Sigmoid colon (tissue), 4 donors: ENCODE results near the gene ANKLE1.

Experiments used
- CTCF ChIP-seq, 4 experiments: fragments of 450-650 bp in 3 of 4; fragments of 200-600 bp in 1 of 4; IDR thresholded peaks; one replicate each; pipeline ENCODE4 v1.5.1; 2016 to 2019; ENCODE audit warnings: antibody characterized with exemption in 4 of 4, mild to moderate bottlenecking in 3 of 4, moderate library complexity in 2 of 4
- POLR2A ChIP-seq, 2 donors: fragments of 450-650 bp; IDR thresholded peaks; one replicate each; pipeline ENCODE4 v1.6.1; 2016; ENCODE audit warnings: antibody characterized with exemption in 2 of 2, mild to moderate bottlenecking in 2 of 2, moderate library complexity in 2 of 2
- POLR2AphosphoS5 ChIP-seq, 4 donors: sonication (generic); formaldehyde crosslinking; IDR thresholded peaks; one replicate each; pipeline ENCODE4 v1.6.1; 2017; ENCODE audit warnings: antibody characterized with exemption in 4 of 4

DNA sequence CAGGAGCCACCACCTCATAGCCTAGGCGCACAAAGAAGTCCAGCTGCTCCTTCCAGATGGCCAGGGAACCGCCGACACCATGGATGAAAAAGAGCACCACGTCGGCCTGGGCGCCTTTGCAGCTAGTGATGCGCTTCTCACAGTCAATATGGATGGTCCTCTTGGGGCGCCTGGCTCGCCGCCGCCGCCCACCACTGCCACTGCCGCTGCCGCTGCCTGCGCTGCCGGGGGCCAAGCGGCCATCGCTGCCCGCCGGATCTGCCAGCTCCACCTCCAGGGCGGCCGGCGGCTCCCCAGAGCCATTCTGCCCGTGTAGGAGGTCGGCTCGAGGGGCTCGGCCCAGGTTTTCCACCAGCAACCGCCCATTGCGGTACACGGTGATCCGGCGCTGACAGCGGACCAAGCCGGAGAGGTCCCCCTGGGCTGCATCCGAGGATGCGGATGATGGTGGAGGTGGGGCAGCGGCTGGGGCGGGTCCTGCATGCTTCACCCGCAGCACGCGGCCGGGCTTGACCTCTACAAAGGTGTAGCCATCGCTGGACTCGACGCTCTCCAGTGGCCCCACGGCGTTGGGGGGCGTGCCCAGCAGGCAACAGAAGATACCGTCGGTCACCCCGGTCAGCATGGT lies 19.4 kb downstream of the ANKLE1 start:
- TF ChIP-seq CTCF (IDR thresholded peaks at IDR 0.05) (no peak), POLR2A (IDR thresholded peaks at IDR 0.05) (no peak), POLR2AphosphoS5 (IDR thresholded peaks at IDR 0.05) (no peak)
